ENCODE results near the gene TUT4. TPM values are rescaled to one million over a fixed set of nuclear protein-coding genes. Genes with fewer than 3 reads are reported as not detected.

TUT4 gene
- total RNA-seq, 1 donor from 2014 or later, result 32.7 TPM

DNA sequence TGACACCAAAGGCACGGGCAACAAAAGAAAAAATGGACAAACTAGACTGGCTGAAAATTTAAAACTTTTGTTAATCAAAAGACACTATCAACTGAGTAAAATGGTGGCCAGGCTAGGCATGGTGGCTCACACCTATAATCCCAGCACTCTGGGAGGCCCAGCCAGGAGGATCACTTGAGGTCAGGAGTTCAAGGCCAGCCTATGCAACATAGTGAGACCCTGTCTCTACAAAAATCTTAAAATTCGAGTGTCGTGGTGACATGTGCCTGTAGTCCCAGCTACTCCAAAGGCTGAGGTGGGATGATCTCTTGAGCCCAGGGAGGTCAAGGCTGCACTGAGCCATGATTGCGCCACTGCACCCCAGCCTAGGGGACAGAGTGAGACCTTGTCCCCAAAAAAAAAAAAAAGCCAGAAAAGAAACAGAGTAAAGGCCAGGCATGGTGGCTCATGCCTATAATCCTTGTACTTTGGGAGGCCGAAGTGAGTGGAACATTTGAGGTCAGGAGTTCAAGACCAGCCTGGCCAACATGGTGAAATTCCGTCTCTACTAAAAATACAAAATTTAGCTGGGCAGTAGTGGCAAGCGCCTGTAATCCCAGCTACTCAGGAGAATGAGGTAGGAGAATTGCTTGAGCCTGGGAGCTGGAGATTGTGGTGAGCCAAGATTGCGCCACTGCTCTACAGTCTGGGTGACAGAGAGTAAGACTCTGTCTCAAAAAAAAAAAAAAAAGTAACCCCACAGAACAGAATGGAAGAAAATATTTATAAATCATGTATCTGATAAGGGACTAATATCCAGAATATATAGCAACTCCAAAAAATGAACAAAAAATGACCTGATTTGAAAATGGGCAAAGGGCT, 8.0 kb downstream of the TUT4 start:
- no peak for ATAC-seq
- intact Hi-C loops (cut with DNase I), result no loop called here
- DNase-seq (ENCODE audit: missing footprints), result no peak

GRCh38 chr1:52542085-52542688, 10.7 kb downstream of the TUT4 start:
- DNase-seq (ENCODE audit: missing footprints), result no peak
- ATAC-seq, result no peak
- intact Hi-C loops (cut with DNase I), result no loop called here

- DNase-seq (ENCODE audit: missing footprints), result no peak
- intact Hi-C loops (cut with DNase I), result no loop called here
- no peak for ATAC-seq
Measured at GRCh38 chr1:52534928-52535764, 17.7 kb downstream of the TUT4 start.

- ATAC-seq, result no peak
- DNase-seq (ENCODE audit: missing footprints), result no peak
- intact Hi-C loops (cut with DNase I), result no loop called here
Measured at GRCh38 chr1:52533713-52534112, 19.2 kb downstream of the TUT4 start.

DNA sequence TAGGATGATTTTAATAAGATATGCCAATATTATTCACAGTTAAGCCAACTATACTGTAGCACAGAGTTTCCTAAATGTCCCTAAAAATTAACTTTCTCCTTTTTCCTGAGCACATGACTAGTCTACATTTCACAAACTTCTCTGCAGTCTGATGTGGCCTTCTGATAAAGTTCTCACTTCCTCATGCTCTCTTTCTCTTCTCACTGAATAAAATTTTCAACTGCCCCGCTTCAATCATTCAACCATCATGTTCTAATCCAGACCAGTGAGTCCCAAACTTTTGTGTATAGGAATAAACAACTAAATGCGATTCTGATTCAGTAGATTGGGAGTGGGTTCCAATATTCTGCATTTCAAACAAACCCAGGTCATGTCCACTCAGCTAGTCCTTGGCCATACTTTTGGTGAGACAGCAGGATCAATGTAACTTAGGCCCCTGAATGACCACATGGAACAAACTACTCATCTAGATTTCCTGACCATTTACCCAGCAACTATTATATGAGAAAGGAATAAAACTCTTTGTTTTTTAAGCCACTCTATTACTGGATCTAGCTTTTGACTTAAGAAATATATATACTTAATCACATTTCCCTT, 20.1 kb downstream of the TUT4 start:
- intact Hi-C loops (cut with DNase I), result no loop called here
- DNase-seq (ENCODE audit: missing footprints) (no peak), ATAC-seq (no peak)

DNA sequence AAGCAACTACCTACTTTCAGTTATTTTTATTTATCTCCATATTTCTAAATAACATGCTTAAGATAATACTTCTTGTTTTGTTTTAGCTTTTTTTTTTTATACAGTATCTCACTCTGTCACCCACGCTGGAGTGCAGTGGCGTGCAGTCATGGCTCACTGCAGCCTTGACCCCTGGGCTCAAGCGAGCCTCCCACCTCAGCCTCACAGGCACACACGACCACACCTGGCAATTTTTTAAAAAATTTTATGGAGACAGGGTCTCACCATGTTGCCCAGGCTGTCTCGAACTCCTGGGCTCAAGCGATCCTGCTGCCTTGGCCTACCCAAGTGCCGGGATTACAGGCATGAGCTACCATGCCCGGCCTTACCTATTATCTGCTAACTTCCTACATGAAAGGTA, 20.6 kb downstream of the TUT4 start:
- intact Hi-C loops (cut with DNase I), result no loop called here

GRCh38 chr1:52531249-52531872, 21.5 kb downstream of the TUT4 start:
- ATAC-seq, result no peak

More for the DNA sequence above, 20.6 kb downstream of the TUT4 start:
- ATAC-seq, result no peak
- DNase-seq (ENCODE audit: missing footprints), result no peak

GRCh38 chr1:52530563-52531144, 22.2 kb downstream of the TUT4 start:
- intact Hi-C loops (cut with DNase I), result no loop called here
- ATAC-seq (no peak), DNase-seq (ENCODE audit: missing footprints) (no peak)

More at GRCh38 chr1:52531249-52531872, 21.5 kb downstream of the TUT4 start:
- no peak for DNase-seq (ENCODE audit: missing footprints)
- intact Hi-C loops (cut with DNase I), result no loop called here

- DNase-seq (ENCODE audit: missing footprints) (no peak), ATAC-seq (no peak)
- intact Hi-C loops (cut with DNase I), result no loop called here
Measured at GRCh38 chr1:52523376-52523775, 29.5 kb downstream of the TUT4 start.

DNA sequence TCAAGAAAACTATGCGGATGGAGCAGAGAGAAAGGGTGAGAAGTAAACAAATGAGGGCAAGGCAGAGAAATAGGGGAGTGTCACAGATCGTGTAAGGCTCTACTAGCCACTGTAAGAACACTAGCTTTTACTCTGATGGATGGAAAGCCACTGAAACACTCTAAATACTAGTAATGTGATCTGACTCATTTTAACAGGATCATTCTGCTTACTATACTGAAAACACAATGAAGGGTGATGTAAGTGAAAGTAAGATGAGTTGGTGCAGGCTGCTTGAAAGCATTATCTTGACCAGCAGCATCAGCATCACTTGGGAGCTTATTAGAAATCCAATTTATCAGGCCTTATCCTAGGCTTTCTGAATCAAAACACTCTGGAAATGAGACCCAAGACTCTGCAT, 32.7 kb downstream of the TUT4 start:
- ATAC-seq (no peak), DNase-seq (ENCODE audit: missing footprints) (no peak)
- intact Hi-C loops (cut with DNase I), result no loop called here

DNA sequence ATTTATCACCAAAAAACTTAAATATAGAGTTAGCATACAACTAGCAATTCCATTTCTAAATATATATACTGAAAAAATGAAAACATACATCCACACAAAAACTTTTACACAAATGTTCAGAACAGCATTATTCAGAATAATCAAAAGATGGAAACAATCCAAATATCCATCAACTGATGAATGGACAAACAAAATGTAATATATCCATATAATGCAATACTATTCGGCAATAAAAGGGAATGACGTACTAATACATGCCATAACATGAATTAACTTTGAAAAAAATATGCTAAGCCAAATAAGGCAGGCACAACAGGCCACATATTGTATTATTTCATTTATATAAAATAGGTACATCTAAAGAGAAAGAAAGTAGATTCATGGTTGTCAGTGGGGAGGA, 33.9 kb downstream of the TUT4 start:
- no peak for ATAC-seq
- intact Hi-C loops (cut with DNase I), result no loop called here
- no peak for DNase-seq (ENCODE audit: missing footprints)

- intact Hi-C loops (cut with DNase I), result no loop called here
- ATAC-seq (no peak), DNase-seq (ENCODE audit: missing footprints) (no peak)
Measured at GRCh38 chr1:52511851-52512615, 40.9 kb downstream of the TUT4 start.

- DNase-seq (ENCODE audit: missing footprints), result no peak
- ATAC-seq, result no peak
- intact Hi-C loops (cut with DNase I), result no loop called here
Measured at GRCh38 chr1:52511439-52511838, 41.5 kb downstream of the TUT4 start.

DNA sequence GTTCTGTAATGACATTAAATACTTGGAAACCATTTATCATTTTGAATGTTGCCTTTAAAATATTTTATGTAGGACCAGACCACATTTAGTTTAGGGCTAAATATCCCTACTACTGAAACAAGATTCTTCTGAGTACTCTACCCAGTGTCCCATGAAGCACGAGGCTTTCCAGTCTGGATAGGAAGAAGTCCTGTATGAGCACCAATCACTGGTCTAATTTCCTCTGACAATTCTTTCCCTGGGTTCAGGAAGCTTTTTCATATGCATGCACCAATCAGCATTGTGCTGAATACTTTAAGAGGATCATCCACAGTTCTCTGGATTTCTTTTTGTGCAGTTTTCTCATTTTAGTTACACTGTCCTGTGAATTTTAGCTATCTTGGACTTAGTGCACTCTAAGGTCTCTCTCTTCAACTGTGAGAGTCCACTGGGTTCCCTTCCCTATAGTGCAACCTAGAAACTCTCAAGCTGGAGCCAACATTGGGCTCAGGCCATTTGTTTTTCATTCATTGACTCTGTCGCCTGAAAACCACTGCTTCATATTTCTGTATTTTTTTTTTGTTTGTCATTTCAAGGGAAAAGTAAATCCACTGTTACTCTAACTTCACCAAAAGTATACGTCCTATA, 45.9 kb downstream of the TUT4 start:
- no peak for ATAC-seq
- no peak for DNase-seq (ENCODE audit: missing footprints)
- intact Hi-C loops (cut with DNase I), result no loop called here

- intact Hi-C loops (cut with DNase I), result no loop called here
- ATAC-seq, result no peak
- DNase-seq (ENCODE audit: missing footprints), result no peak
Measured at GRCh38 chr1:52506349-52506748, 46.5 kb downstream of the TUT4 start.

DNA sequence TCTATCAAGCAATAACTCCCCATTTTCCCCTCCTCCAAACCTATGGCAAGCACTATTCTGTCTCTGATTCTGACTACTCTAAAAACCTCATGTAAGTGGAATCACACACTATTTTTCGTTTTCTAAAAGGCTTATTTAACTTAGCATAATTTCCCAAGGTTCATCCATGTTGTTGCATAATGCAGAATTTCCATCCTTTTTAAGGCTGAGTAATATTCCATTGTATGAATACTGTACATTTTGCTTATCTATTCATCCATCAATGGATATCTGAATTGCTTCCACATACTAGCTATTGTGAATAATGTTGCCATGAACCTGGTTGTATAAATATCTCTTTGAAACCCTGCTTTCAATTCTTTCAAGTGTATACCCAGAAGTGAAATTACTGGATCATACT, 48.2 kb downstream of the TUT4 start:
- no peak for ATAC-seq
- intact Hi-C loops (cut with DNase I), result no loop called here
- no peak for DNase-seq (ENCODE audit: missing footprints)

GRCh38 chr1:52503706-52504105, 49.2 kb downstream of the TUT4 start:
- DNase-seq (ENCODE audit: missing footprints) (no peak), ATAC-seq (no peak)
- intact Hi-C loops (cut with DNase I), result no loop called here

Data from Right ventricle myocardium inferior (tissue), 1 donor.